B cell (primary cell): ENCODE measurements around the gene LIFR. TPM values are rescaled to one million over a fixed set of nuclear protein-coding genes. Genes with fewer than 3 reads are reported as not detected.

Experiments
- ATAC-seq: fragments of 200-7000 bp; cut with Tn5 transposase; one replicate; pipeline ENCODE4 v1.10.0; 2021; ENCODE audit warnings: low read depth, mild to moderate bottlenecking, moderate number of reproducible peaks, moderate library complexity
- CTCF ChIA-PET: fragments of 350-600 bp; sonication (Branson Sonifier 250); formaldehyde crosslinking; loops from one replicate; lab custom pipeline; 2021; ENCODE audit warnings: antibody characterized with exemption, inconsistent platforms; lab: Charles Lee
- POLR2A ChIA-PET: fragments of 350-600 bp; sonication (Branson Sonifier 250); formaldehyde crosslinking; loops from one replicate; lab custom pipeline; 2021; ENCODE audit warnings: antibody characterized with exemption; lab: Charles Lee
- DNase-seq: peaks from one replicate; pipeline ENCODE4 v3.0.0; 2013
- H2AFZ ChIP-seq: 2 replicates; pipeline ENCODE4 v1.6.1; 2012; ENCODE audit warnings: mild to moderate bottlenecking, low read depth, low read length; ENCODE audit not compliant: insufficient read depth, poor library complexity, severe bottlenecking
- H3K27ac ChIP-seq, 2 donors: 1 replicate in 1 of 2; 2 replicates in 1 of 2; pipeline ENCODE4 v1.5.1; 2012 to 2013; ENCODE audit warnings: low read length in 2 of 2, mild to moderate bottlenecking in 2 of 2, moderate library complexity in 1 of 2
- H3K27me3 ChIP-seq, 4 experiments: fragments of 200-600 bp in 1 of 4; sonication (generic) in 1 of 4; replicated peaks in 1 of 4; 1 replicate in 2 of 4; 2 replicates in 2 of 4; pipeline versions ENCODE4 v1.6.1 to v1.7.0; 2013 to 2016; ENCODE audit warnings: low read length in 3 of 4, mild to moderate bottlenecking in 2 of 4, mixed read lengths in 1 of 4, moderate library complexity in 1 of 4; ENCODE audit not compliant: insufficient read depth in 4 of 4, control insufficient read depth in 3 of 4; ENCODE audit errors: control extremely low read depth in 1 of 4
- H3K36me3 ChIP-seq, 2 experiments: replicated peaks in 1 of 2; 1 replicate in 1 of 2; 2 replicates in 1 of 2; pipeline versions ENCODE4 v1.6.1 to v1.7.1; 2013; ENCODE audit warnings: low read length in 1 of 2; ENCODE audit not compliant: insufficient read depth in 2 of 2, control insufficient read depth in 1 of 2; ENCODE audit errors: control extremely low read depth in 1 of 2, extremely low read depth in 1 of 2
- H3K4me1 ChIP-seq, 2 donors: fragments of 200-600 bp in 1 of 2; sonication (generic) in 1 of 2; 1 replicate in 1 of 2; 2 replicates in 1 of 2; pipeline versions ENCODE4 v1.5.1 to v1.6.1; 2013 to 2017; ENCODE audit warnings: low read length in 2 of 2; ENCODE audit not compliant: control insufficient read depth in 2 of 2, insufficient read depth in 2 of 2
- H3K4me2 ChIP-seq: replicated peaks from 2 replicates; pipeline ENCODE3; 2012; ENCODE audit warnings: mild to moderate bottlenecking, low read depth, low read length; ENCODE audit not compliant: poor library complexity, severe bottlenecking
- H3K4me3 ChIP-seq, 5 experiments: fragments of 200-600 bp in 1 of 5; sonication (generic) in 1 of 5; 1 replicate in 3 of 5; 2 replicates in 2 of 5; pipeline versions ENCODE4 v1.5.1 to v1.7.0; 2011 to 2016; ENCODE audit warnings: low read length in 4 of 5, mild to moderate bottlenecking in 4 of 5, low read depth in 2 of 5, control low read depth in 1 of 5, moderate library complexity in 1 of 5; ENCODE audit not compliant: insufficient read depth in 1 of 5; ENCODE audit errors: control extremely low read depth in 1 of 5, extremely low read depth in 1 of 5
- H3K79me2 ChIP-seq: fragments of 200-600 bp; sonication (generic); one replicate; pipeline ENCODE4 v1.6.0; 2016; ENCODE audit warnings: low read length; ENCODE audit not compliant: control insufficient read depth, insufficient read depth
- H3K9ac ChIP-seq: fragments of 200-600 bp; sonication (generic); 2 replicates; pipeline ENCODE4 v1.6.1; 2017; ENCODE audit warnings: mild to moderate bottlenecking, low read length, moderate library complexity
- H3K9me3 ChIP-seq, 3 donors: one replicate each; pipeline versions ENCODE4 v1.6.1 to v1.7.1; 2013; ENCODE audit warnings: low read length in 2 of 3; ENCODE audit not compliant: control insufficient read depth in 2 of 3, insufficient read depth in 1 of 3; ENCODE audit errors: control extremely low read depth in 1 of 3
- H4K20me1 ChIP-seq: 2 replicates; pipeline ENCODE4 v1.6.0; 2012; ENCODE audit warnings: mild to moderate bottlenecking, low read length; ENCODE audit not compliant: insufficient read depth, control insufficient read depth, poor library complexity, severe bottlenecking
- H3K27ac Mint-ChIP-seq: one replicate; pipeline ENCODE4 v1.8.0; 2021; ENCODE audit warnings: mixed read lengths
- H3K27me3 Mint-ChIP-seq: one replicate; pipeline ENCODE4 v1.8.0; 2021; ENCODE audit warnings: mixed read lengths
- H3K4me1 Mint-ChIP-seq: one replicate; pipeline ENCODE4 v1.8.0; 2021; ENCODE audit warnings: mixed read lengths
- H3K4me3 Mint-ChIP-seq: one replicate; pipeline ENCODE4 v1.8.0; 2021; ENCODE audit warnings: mixed read lengths
- H3K9me3 Mint-ChIP-seq: one replicate; pipeline ENCODE4 v1.8.0; 2022; ENCODE audit warnings: mixed read lengths; ENCODE audit not compliant: insufficient read depth
- CTCF ChIP-seq: fragments of 200-600 bp; IDR thresholded peaks from one replicate; pipeline ENCODE4 v1.8.0; 2022; ENCODE audit warnings: antibody characterized with exemption, mild to moderate bottlenecking
- EZH2 ChIP-seq: IDR thresholded peaks from 2 replicates; pipeline ENCODE4 v1.6.1; 2012; ENCODE audit warnings: borderline replicate concordance, low read depth, mild to moderate bottlenecking, moderate library complexity, low read length; ENCODE audit not compliant: insufficient read depth, poor library complexity, severe bottlenecking
- WGBS: methylation state at CpG from one replicate; pipeline ENCODE4 v1.1.5; 2013; ENCODE audit warnings: missing lambda C conversion rate; ENCODE audit not compliant: insufficient coverage; 5-methylcytosine and 5-hydroxymethylcytosine counted together
- intact Hi-C: fragments of 100-400 bp; cut with micrococcal nuclease; formaldehyde crosslinking; loops from one replicate; pipeline ENCODE4 v1.10.0; 2022
- polyA plus RNA-seq: library from polyadenylated mRNA; depleted of rRNA; stranded (reverse); fragments of >200 nt; gene quantifications from 2 replicates; pipeline ENCODE4 v1.2.3, GENCODE V29; 2012
- total RNA-seq, 2 donors: library from RNA; stranded (reverse); fragments of 120-200 nt in 1 of 2; gene quantifications; 1 replicate in 1 of 2; 2 replicates in 1 of 2; pipeline versions ENCODE4 v1.2.3 to v1.2.4, GENCODE V29; 2013 to 2022

Gene LIFR
- total and polyA plus RNA-seq, 2 donors (not counting 1 experiment from before 2014, with no cell fraction given): not detected

GRCh38 chr5:38483805-38484398 lies 72.5 kb downstream of the LIFR start:
- H3K4me1 ChIP-seq: no peaks in the 10 kb centered on the region
- no peak for DNase-seq
- H3K4me2 ChIP-seq: no peak overlapping the region
- H3K79me2 ChIP-seq: no peaks in the 10 kb centered on the region
- 93% methylated on average over 9 of the region's 10 CpGs for WGBS
- H3K36me3 ChIP-seq: no peaks in the 10 kb centered on the region
- peaks cover 56% of the 10 kb centered on the region for H3K27me3 Mint-ChIP-seq
- no peak overlapping the region for H3K4me3 ChIP-seq
- no peak for TF ChIP-seq CTCF
- TF ChIP-seq EZH2: no peak
- ATAC-seq: no peak
- H3K9me3 Mint-ChIP-seq: no peaks in the 10 kb centered on the region
- ChIA-PET POLR2A (no interaction called here), CTCF (no interaction called here)
- H4K20me1 ChIP-seq: no peaks in the 10 kb centered on the region
- H3K9me3 ChIP-seq: peaks cover 0 to 3% (median 0%) of the 10 kb centered on the region in 3 donors
- no peaks in the 10 kb centered on the region for H3K4me1 Mint-ChIP-seq
- peaks cover 0 to 15% (median 9%) of the 10 kb centered on the region in 4 experiments for H3K27me3 ChIP-seq
- no peak overlapping the region for H2AFZ ChIP-seq
- no peak overlapping the region for H3K9ac ChIP-seq
- H3K4me3 Mint-ChIP-seq: no peak overlapping the region
- H3K27ac Mint-ChIP-seq: no peak overlapping the region
- no peak overlapping the region for H3K27ac ChIP-seq
- intact Hi-C loops: no loop called here

GRCh38 chr5:38479315-38479904 lies 77.0 kb downstream of the LIFR start:
- H3K9ac ChIP-seq: no peak overlapping the region
- WGBS: no CpG with 5 or more reads among the region's 6 CpGs
- TF ChIP-seq EZH2 (no peak), CTCF (no peak)
- H3K79me2 ChIP-seq: no peaks in the 10 kb centered on the region
- no peaks in the 10 kb centered on the region for H3K4me1 ChIP-seq
- Mint-ChIP-seq H3K4me1 (no peaks in the 10 kb centered on the region), H3K27ac (no peak overlapping the region), H3K27me3 (peaks cover 48% of the 10 kb centered on the region), H3K9me3 (no peaks in the 10 kb centered on the region), H3K4me3 (no peak overlapping the region)
- H3K36me3 ChIP-seq: no peaks in the 10 kb centered on the region
- H3K4me3 ChIP-seq: no peak overlapping the region
- ChIA-PET CTCF (interaction anchor here (2.4 kb wide), 1 partner anchor 38 kb away, joined by 7 read pairs; no protein-coding TSS in a partner anchor), POLR2A (no interaction called here)
- intact Hi-C loops: no loop called here
- H3K27ac ChIP-seq: no peak overlapping the region
- H3K27me3 ChIP-seq: peaks cover 0 to 20% (median 4%) of the 10 kb centered on the region in 4 experiments
- no peaks in the 10 kb centered on the region for H4K20me1 ChIP-seq
- DNase-seq (no peak), ATAC-seq (no peak)
- no peak overlapping the region for H2AFZ ChIP-seq
- no peak overlapping the region for H3K4me2 ChIP-seq
- H3K9me3 ChIP-seq: no peaks in the 10 kb centered on the region
